Limb (tissue), 2 donors: ENCODE data around the gene PPP1R37.
A peak's percentile ranks its signal among the peaks of the same experiment; 100 is the strongest.
"Not testable (repeated sequence)": the region's sequence is repeated elsewhere in the genome, so short reads cannot be mapped to it uniquely, and the experiment has no call there.

ENCODE experiments used
- DNase-seq, 2 donors: peaks; one replicate each; pipeline ENCODE4 v3.0.0-alpha.2; 2016; ENCODE audit errors: extremely low spot score in 2 of 2

Gene PPP1R37

GRCh38 chr19:45114116-45114515 lies 21.1 kb downstream of the PPP1R37 start:
- no peak for DNase-seq

GRCh38 chr19:45115809-45116615 lies 23.0 kb downstream of the PPP1R37 start:
- DNase-seq: no peak

DNA sequence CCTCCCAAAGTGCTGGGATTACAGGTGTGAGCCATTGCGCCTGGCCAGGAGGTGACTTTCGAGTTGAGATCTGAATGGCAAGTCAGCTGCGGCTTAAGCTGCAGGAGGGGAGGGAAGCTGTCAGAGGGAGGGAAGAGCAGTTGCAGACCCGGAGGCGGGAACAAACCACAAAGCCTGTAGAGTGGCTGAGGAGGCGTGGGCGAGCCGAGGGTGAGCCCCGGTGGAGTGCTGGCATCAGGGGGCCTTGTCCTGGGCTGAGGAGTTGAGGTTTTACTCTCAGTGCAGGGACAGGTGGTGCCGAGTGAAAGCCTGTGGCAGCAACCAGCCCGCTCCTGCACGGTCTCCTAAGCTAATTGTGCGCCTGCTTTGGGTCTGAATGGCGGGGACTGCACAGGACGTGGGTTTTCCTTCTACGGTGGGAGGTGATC lies 24.2 kb downstream of the PPP1R37 start:
- no peak for DNase-seq

DNA sequence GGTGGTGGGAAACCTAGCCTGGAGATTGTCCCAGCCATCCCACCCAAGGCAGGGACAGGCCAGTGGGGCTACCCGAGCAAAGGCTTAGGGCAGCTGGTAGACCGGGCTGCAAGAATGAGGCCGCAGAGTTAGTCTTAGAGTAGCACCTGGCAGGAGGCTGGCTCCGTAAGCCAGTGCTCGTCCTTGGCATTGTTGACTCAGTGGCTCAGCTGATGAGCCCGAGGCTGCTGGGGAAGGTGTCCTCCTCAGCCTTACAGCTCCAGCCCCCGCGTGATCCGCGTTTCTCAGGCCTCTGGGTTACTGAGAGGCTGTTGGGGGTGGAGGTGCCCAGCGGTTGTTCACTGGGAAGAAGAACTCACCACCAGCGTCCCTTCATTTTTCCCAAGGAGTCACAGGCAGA lies 24.7 kb downstream of the PPP1R37 start:
- no peak for DNase-seq

DNA sequence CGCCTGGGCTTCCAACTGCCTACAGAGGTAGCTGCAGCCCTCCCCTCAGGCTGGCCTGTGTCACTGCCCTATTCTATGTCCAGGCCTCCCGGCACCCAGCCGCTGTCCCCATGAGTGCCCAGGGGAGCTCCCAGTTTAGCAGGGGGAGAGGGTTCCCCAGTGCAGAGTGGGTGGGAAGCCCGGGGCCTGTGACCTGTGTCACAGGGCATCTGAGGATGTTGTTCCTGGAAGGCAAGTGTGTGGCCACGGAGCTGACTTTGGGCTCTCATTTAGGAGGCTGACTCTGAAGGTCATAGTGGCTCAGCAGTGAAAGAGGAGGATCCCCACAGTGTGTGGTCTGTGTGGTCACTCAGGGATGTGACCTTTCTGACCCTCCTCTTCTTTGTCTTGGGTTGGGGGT lies 25.1 kb downstream of the PPP1R37 start:
- no peak for DNase-seq

DNA sequence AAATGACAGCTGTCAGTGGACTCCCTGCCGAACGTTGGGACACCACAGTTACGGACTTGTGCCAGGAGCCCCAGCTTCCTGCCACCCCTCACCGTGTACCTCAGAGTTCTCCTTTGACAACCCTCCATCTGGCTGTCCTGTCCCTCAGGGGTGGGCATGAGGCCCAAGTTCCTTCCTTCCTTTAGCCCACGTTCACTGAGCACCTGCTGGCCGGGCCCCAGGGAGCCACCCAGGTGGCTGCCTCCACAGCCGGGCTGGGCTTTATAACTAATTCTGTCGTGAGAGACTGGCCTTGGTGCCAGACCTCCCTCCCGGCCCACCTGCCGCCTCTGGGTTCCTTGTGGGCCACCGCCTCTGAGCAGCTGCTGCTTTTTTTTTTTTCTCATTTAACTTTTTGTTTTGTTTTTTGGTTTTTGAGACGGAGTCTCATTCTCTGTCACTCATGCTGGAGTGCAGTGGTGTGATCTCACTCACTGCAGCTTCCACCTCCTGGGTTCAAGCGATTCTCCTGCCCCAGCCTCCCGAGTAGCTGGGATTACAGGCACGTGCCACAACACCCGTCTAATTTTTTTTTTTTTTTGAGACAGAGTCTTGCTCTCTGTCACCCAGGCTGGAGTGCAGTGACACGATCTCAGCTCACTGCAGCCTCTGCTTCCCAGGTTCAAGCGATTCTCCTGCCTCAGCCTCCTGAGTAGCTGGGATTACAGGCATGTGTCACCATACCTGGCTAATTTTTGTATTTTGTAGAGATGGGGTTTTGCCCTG lies 25.8 kb downstream of the PPP1R37 start:
- not testable (repeated sequence) for DNase-seq

DNA sequence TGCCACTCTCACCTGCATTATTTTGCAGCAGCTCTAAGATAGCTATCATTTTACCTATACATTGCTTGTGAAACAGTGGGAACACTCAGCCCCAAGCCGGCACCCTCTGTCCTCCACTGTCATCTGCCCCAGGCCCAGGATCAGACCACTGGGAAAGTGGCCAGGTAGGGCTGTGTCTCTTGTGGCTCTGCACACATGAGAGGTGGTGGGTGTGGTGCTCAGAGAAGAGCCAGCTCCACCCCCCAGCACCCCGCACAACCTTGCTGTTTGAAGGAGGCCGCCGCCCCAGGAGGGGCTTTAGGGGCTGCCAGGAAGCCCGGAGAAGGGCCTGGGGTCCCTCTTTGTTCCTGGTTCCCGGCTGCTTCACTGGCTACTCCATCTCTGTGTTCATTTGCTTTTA lies 26.6 kb downstream of the PPP1R37 start:
- DNase-seq: no peak

DNA sequence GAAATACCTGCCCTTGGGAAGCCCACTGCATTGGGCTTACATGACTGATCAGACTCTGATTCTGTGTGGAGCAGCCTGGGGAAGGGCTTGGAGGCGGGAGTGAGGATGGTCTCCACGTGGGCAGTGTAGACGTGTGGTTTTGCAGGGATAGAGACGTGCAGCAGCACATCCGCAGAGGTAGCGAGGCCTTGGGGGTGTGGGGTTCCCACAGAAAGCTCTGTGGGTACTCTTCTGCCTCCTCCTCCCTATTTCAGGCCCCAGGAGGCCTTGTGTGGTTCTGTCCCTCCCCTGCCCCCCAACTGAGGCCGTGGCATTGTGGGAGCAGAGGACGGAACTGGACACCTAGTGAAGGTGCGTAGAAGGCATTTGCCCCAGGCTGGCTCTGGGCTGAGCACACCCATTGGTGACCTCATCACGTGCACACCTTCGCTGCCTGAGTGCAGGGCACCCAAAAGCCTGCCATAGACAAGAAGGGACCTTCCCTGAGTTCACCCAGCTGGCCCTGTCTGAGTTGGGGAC lies 28.9 kb downstream of the PPP1R37 start:
- no peak for DNase-seq

DNA sequence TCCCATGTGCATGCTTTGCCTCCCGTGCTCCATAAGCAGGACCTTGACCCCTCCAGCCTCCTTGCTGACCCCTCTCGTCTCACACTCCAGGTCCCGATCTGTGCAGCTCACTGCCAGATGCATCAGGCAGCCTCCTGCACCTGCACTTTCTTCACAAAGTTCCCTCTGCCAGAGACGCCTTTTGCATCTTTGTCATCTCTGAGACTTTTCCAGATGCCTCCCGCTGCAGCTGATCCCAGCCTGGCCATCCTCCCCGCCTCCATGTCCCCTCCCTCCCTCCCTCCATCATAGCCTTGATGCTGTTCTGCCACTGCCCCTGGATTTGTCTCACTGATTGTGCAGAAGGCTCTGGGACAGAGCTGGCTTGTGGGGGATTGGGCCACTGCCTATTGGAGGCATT lies 29.9 kb downstream of the PPP1R37 start:
- DNase-seq: no peak

DNA sequence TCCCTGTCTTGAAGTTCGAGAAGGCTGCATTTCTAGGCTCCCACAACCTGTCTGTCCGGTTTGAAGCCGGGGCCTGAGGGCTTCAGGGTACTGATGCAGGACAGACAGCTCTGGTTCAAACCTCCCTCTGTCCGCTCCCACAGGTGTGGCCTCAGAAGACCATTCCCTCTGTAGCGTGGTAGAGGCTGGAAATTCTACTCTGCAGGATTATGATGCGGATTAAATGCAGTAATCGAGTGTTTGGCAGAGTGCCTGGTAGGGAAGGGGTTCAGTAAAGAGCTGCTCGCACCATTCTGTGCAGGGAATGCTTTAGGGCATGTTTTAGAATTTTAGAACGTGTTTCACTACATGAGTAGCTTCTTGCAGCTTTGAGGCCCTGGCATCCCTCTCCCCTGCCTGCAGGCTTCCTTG lies 30.5 kb downstream of the PPP1R37 start:
- no peak for DNase-seq

DNA sequence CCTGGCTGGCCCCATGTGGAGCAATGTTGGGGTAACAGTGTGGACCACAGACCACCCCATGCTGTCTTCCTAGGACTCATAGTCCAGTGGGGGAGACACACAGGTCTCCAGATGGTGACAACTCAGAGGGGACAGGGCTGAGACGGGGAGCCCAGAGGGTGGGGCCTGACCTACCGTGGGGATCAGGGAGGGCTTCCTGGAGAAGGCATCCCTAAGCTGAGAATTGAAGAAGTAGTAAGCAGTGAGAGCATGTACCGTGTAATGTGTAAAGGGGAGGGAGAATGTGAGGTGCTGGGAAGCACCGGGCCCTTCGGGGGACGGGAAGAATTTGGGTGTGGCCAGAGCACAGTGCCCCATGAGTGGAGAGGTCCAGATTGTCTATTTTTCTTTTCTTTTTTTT lies 31.0 kb downstream of the PPP1R37 start:
- no peak for DNase-seq

- DNase-seq: no peak
These were observed 32.4 kb downstream of the PPP1R37 start for GRCh38 chr19:45125360-45125759.

- no peak for DNase-seq
These were observed 33.1 kb downstream of the PPP1R37 start for GRCh38 chr19:45125975-45126493.

GRCh38 chr19:45126654-45127053 lies 33.7 kb downstream of the PPP1R37 start:
- no peak for DNase-seq

GRCh38 chr19:45128146-45128545 lies 35.2 kb downstream of the PPP1R37 start:
- DNase-seq: no peak

GRCh38 chr19:45128806-45129205 lies 35.8 kb downstream of the PPP1R37 start:
- no peak for DNase-seq

DNA sequence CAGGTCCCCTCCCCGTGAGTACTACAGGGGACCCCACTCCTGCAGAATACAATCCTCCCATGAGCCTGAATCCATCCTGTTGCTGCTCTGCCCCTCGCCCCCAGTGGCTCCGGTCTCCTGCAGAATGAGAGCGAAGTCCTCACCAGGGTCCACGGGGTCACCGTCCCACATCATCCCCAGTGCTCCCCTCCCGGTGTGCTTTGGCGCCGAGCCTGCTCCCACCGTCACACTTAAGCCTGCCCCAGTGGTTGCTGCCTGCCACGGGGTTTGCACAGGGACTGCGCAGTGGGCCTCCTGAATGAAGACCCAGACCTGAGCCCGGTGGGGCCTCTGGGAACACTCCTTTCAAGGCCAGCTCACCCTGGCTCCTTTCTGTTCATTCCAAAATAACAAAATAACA lies 37.3 kb downstream of the PPP1R37 start:
- DNase-seq: no peak

- peak in 1 of 2 donors; percentile 27 for DNase-seq
These were observed 38.1 kb downstream of the PPP1R37 start for GRCh38 chr19:45130888-45131615.

- DNase-seq: no peak
These were observed 40.7 kb downstream of the PPP1R37 start for GRCh38 chr19:45133661-45134060.

DNA sequence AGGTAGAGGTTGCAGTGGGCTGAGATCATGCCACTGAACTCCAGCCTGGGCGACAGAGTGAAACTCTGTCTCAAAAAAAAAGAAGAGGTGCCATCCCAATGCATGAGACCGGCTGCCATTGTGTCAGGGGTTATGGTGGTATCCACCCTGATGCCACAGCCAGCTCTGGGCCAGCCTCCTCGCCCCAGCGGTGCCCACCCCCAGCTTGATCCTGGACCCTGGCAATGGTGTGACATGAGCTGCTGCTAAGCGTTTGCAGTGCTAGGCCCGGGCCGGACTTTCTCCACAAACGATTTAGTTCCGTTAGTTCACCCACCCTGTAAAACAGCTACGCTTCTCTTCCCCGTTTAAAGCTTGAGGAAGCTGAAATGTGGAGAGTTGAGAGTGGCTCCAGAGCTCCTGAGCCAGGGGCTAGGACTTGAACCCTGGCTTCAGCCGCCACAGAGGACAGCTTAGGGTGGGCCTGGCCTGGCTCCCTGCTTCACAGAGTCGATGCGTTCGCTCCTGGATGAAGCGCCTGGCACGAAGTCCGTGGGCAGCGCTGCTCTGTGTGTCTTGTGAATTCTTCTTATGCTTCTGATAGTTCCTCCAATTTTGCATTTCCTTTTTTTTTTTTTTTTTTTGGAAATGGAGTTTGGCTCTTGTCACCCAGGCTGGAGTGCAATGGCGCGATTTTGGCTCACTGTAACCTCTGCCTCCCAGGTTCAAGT lies 42.4 kb downstream of the PPP1R37 start:
- no peak for DNase-seq
